ENCODE results near the gene CFAP221. TPM values are rescaled to one million over a fixed set of nuclear protein-coding genes. Genes with fewer than 3 reads are reported as not detected.

The CFAP221 gene
- total RNA-seq, 3 donors from 2014 or later (not counting 1 experiment from before 2014, with no cell fraction given): not detected

DNA sequence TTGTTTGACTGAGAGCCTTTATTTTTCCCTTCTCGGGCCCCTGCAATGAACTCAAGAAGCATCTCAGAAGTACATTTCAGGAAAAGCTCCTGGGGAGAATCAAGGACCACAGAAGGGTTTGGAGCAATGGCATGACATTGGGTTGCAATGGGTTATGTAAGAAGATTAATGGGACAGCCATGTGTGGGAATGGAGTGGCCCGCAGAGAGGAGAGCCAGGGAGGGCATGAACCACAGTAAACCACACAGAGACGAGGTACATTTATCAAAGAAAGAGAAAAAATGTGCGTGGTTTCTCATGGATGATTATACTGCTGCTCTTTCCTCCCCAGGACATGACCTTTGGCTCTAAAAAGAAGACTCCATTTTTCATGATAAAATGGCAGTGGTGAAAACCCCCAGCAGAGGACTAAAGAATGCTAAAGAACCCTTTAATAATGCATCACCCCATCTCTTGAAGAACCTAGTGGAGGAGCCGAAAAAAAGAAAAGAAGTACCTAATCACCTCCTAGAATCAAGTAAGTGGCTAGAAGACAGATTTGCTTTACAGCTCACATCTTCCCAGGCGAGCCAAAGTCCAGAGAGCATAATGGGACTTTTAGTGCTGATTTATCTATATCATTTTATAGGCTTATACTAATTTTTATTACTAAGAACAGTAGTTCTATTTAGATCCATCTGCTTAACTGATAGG is 1.7 kb downstream of the CFAP221 start:
- DNase-seq (no peak), ATAC-seq (no peak)
- Mint-ChIP-seq H3K36me3 (peaks cover 7% of the 10 kb centered on the region), H3K27me3 (ENCODE audit: low read depth in 2 of 2) (peaks cover 35 to 54% of the 10 kb centered on the region in 2 donors), H3K4me3 (no peak overlapping the region), H3K27ac (no peak overlapping the region), H3K4me1 (peaks cover 0 to 5% of the 10 kb centered on the region in 2 donors), H3K9me3 (no peaks in the 10 kb centered on the region)
- 70% methylated on average over 4 of the region's 6 CpGs for WGBS (ENCODE audit: insufficient coverage)
- intact Hi-C loops (cut with micrococcal nuclease): no loop called here
- Histone ChIP-seq H3K27me3 (ENCODE audit: control insufficient read depth, insufficient read depth, low read length) (peaks cover 31% of the 10 kb centered on the region), H3K27ac (ENCODE audit: low read length) (no peak overlapping the region), H3K9me3 (ENCODE audit: control insufficient read depth, insufficient read depth, low read length) (no peaks in the 10 kb centered on the region), H3K36me3 (ENCODE audit: control insufficient read depth, insufficient read depth, low read length) (no peaks in the 10 kb centered on the region), H3K4me3 (ENCODE audit: low read length) (no peak overlapping the region), H3K4me1 (ENCODE audit: control insufficient read depth, insufficient read depth, low read length) (peaks cover 6% of the 10 kb centered on the region)
- no peak for TF ChIP-seq CTCF (IDR thresholded peaks at IDR 0.05)

- Mint-ChIP-seq H3K9me3 (no peaks in the 10 kb centered on the region), H3K36me3 (peaks cover 7% of the 10 kb centered on the region), H3K27ac (no peak overlapping the region), H3K27me3 (ENCODE audit: low read depth in 2 of 2) (peaks cover 33 to 50% of the 10 kb centered on the region in 2 donors), H3K4me3 (no peak overlapping the region), H3K4me1 (peaks cover 0 to 5% of the 10 kb centered on the region in 2 donors)
- intact Hi-C loops (cut with micrococcal nuclease): no loop called here
- H3K27me3 ChIP-seq (ENCODE audit: control insufficient read depth, insufficient read depth, low read length): peaks cover 31% of the 10 kb centered on the region
- H3K9me3 ChIP-seq (ENCODE audit: control insufficient read depth, insufficient read depth, low read length): no peaks in the 10 kb centered on the region
- no peak overlapping the region for H3K4me3 ChIP-seq (ENCODE audit: low read length)
- DNase-seq (no peak), ATAC-seq (no peak)
- 94% methylated on average over 1 of the region's 1 CpG for WGBS (ENCODE audit: insufficient coverage)
- peaks cover 6% of the 10 kb centered on the region for H3K4me1 ChIP-seq (ENCODE audit: control insufficient read depth, insufficient read depth, low read length)
- no peak for TF ChIP-seq CTCF (IDR thresholded peaks at IDR 0.05)
- H3K27ac ChIP-seq (ENCODE audit: low read length): no peak overlapping the region
- no peaks in the 10 kb centered on the region for H3K36me3 ChIP-seq (ENCODE audit: control insufficient read depth, insufficient read depth, low read length)
Measured at GRCh38 chr2:119546447-119546767, 2.2 kb downstream of the CFAP221 start.

DNA sequence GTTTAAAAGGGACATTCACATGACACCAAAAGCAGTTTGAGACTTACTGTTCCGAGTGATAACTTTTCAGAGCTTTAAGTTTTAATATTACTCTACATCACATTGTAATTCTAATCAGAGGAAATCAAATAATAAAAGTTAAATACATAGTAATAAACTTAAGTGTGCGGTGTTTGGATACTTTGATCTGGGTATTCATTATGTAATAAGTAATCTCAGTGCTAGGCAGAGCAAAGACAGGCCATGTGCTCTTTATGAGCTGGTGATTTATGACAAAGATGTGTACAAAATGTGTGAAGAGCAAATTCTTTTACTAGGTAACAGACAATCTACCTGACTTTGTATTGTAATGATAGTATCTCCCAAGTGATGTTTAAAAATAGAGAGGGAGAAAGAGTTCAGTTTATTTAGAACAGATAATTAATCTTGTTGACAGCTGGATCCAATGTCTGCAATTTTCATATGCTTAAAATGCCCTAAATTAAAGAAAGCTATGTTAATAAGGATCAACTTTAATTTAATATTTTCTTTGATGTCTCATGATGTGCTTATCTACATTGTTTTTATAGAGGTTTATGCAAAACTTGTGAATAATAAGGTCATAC is 4.4 kb downstream of the CFAP221 start:
- WGBS (ENCODE audit: insufficient coverage): 100% methylated on average over 1 of the region's 2 CpGs
- Mint-ChIP-seq H3K27me3 (ENCODE audit: low read depth in 2 of 2) (peaks cover 19 to 28% of the 10 kb centered on the region in 2 donors), H3K9me3 (no peaks in the 10 kb centered on the region), H3K27ac (no peak overlapping the region), H3K36me3 (peaks cover 7% of the 10 kb centered on the region), H3K4me1 (no peaks in the 10 kb centered on the region), H3K4me3 (no peak overlapping the region)
- intact Hi-C loops (cut with micrococcal nuclease): no loop called here
- no peak for DNase-seq
- Histone ChIP-seq H3K4me1 (ENCODE audit: control insufficient read depth, insufficient read depth, low read length) (peaks cover 6% of the 10 kb centered on the region), H3K27ac (ENCODE audit: low read length) (no peak overlapping the region), H3K4me3 (ENCODE audit: low read length) (no peak overlapping the region), H3K27me3 (ENCODE audit: control insufficient read depth, insufficient read depth, low read length) (peaks cover 14% of the 10 kb centered on the region), H3K36me3 (ENCODE audit: control insufficient read depth, insufficient read depth, low read length) (no peaks in the 10 kb centered on the region), H3K9me3 (ENCODE audit: control insufficient read depth, insufficient read depth, low read length) (no peaks in the 10 kb centered on the region)
- TF ChIP-seq CTCF (IDR thresholded peaks at IDR 0.05): no peak
- ATAC-seq: no peak

All from natural killer cell (primary cell).